CD14-positive monocyte (primary cell): ENCODE data around the gene HIBADH. TPM values are rescaled to one million over a fixed set of nuclear protein-coding genes. Genes with fewer than 3 reads are reported as not detected.

Experiments used
- DNase-seq, 3 donors: peaks; one replicate each; pipeline ENCODE4 v3.0.0-alpha.2; 2011 to 2022
- H2AFZ ChIP-seq: 2 replicates; pipeline ENCODE4 v1.6.0; 2012; ENCODE audit warnings: mild to moderate bottlenecking, low read depth, low read length, inconsistent platforms; ENCODE audit not compliant: insufficient read depth, poor library complexity, severe bottlenecking
- H3K27ac ChIP-seq, 2 donors: 1 replicate in 1 of 2; 2 replicates in 1 of 2; pipeline ENCODE4 v1.5.1; 2012 to 2013; ENCODE audit warnings: low read length in 2 of 2, control low read depth in 1 of 2, inconsistent platforms in 1 of 2, low read depth in 1 of 2, mild to moderate bottlenecking in 1 of 2
- H3K27me3 ChIP-seq, 2 donors: one replicate each; pipeline versions ENCODE4 v1.6.0 to v1.6.1; 2011 to 2013; ENCODE audit warnings: low read length in 2 of 2; ENCODE audit not compliant: control insufficient read depth in 2 of 2, insufficient read depth in 2 of 2
- H3K36me3 ChIP-seq, 2 donors: replicated peaks in 1 of 2; 1 replicate in 1 of 2; 2 replicates in 1 of 2; pipeline versions ENCODE4 v1.5.1 to v1.6.1; 2012 to 2013; ENCODE audit warnings: low read length in 2 of 2, control low read depth in 1 of 2, inconsistent platforms in 1 of 2, mild to moderate bottlenecking in 1 of 2; ENCODE audit not compliant: insufficient read depth in 2 of 2, control insufficient read depth in 1 of 2
- H3K4me1 ChIP-seq, 2 donors: 1 replicate in 1 of 2; 2 replicates in 1 of 2; pipeline versions ENCODE4 v1.5.1 to v1.6.1; 2012 to 2013; ENCODE audit warnings: low read length in 2 of 2, control low read depth in 1 of 2, inconsistent platforms in 1 of 2, mild to moderate bottlenecking in 1 of 2, moderate library complexity in 1 of 2; ENCODE audit not compliant: insufficient read depth in 2 of 2, control insufficient read depth in 1 of 2
- H3K4me2 ChIP-seq: replicated peaks from 2 replicates; pipeline ENCODE3; 2012; ENCODE audit warnings: low read length, moderate library complexity, mild to moderate bottlenecking; ENCODE audit not compliant: poor library complexity, severe bottlenecking; ENCODE audit errors: extremely low read depth
- H3K4me3 ChIP-seq, 3 experiments: fragments of 200-600 bp in 1 of 3; sonication (generic) in 1 of 3; replicated peaks in 1 of 3; 1 replicate in 2 of 3; 2 replicates in 1 of 3; pipeline ENCODE4 v1.5.1; 2011 to 2013; ENCODE audit warnings: low read length in 3 of 3, mild to moderate bottlenecking in 3 of 3, control low read depth in 2 of 3, low read depth in 2 of 3, inconsistent platforms in 1 of 3, moderate library complexity in 1 of 3
- H3K79me2 ChIP-seq: 2 replicates; pipeline ENCODE4 v1.6.0; 2012; ENCODE audit warnings: mild to moderate bottlenecking, control low read depth, inconsistent platforms, low read length, moderate library complexity; ENCODE audit not compliant: insufficient read depth
- H3K9ac ChIP-seq: 2 replicates; pipeline ENCODE4 v1.6.0; 2017; ENCODE audit warnings: low read length, mild to moderate bottlenecking; ENCODE audit not compliant: insufficient read depth, poor library complexity, severe bottlenecking
- H3K9me3 ChIP-seq, 2 donors: replicated peaks in 1 of 2; 1 replicate in 1 of 2; 2 replicates in 1 of 2; pipeline versions ENCODE4 v1.5.1 to v1.6.1; 2012 to 2013; ENCODE audit warnings: low read length in 2 of 2, control low read depth in 1 of 2; ENCODE audit not compliant: control insufficient read depth in 1 of 2, insufficient read depth in 1 of 2
- H4K20me1 ChIP-seq: 2 replicates; pipeline ENCODE4 v1.6.0; 2012; ENCODE audit warnings: mild to moderate bottlenecking, low read length, control low read depth, moderate library complexity; ENCODE audit not compliant: insufficient read depth
- H3K27ac Mint-ChIP-seq, 7 donors: one replicate each; pipeline ENCODE4 v1.8.0; 2020; ENCODE audit warnings: mild to moderate bottlenecking in 7 of 7, mixed read lengths in 7 of 7, moderate library complexity in 6 of 7, inconsistent platforms in 2 of 7
- H3K27me3 Mint-ChIP-seq, 3 donors: one replicate each; pipeline ENCODE4 v1.8.0; 2021 to 2022; ENCODE audit warnings: low read depth in 3 of 3, mild to moderate bottlenecking in 3 of 3, mixed read lengths in 3 of 3, moderate library complexity in 3 of 3, inconsistent platforms in 1 of 3
- H3K36me3 Mint-ChIP-seq, 2 donors: one replicate each; pipeline ENCODE4 v1.8.0; 2020; ENCODE audit warnings: mixed read lengths in 2 of 2, inconsistent platforms in 1 of 2, mild to moderate bottlenecking in 1 of 2
- H3K4me1 Mint-ChIP-seq: one replicate; pipeline ENCODE4 v1.8.0; 2020; ENCODE audit warnings: mild to moderate bottlenecking, mixed read lengths
- H3K4me3 Mint-ChIP-seq, 2 donors: one replicate each; pipeline ENCODE4 v1.8.0; 2020; ENCODE audit warnings: mild to moderate bottlenecking in 2 of 2, mixed read lengths in 2 of 2, moderate library complexity in 1 of 2
- H3K9me3 Mint-ChIP-seq, 7 donors: one replicate each; pipeline ENCODE4 v1.8.0; 2020 to 2022; ENCODE audit warnings: mixed read lengths in 7 of 7, mild to moderate bottlenecking in 6 of 7, moderate library complexity in 6 of 7, inconsistent platforms in 2 of 7
- CTCF ChIP-seq: fragments of 200-600 bp; IDR thresholded peaks from one replicate; pipeline ENCODE4 v1.8.0; 2022; ENCODE audit warnings: antibody characterized with exemption, mild to moderate bottlenecking
- WGBS: methylation state at CpG from one replicate; pipeline ENCODE4 v1.1.5; 2013; ENCODE audit warnings: missing lambda C conversion rate; ENCODE audit not compliant: insufficient coverage; 5-methylcytosine and 5-hydroxymethylcytosine counted together
- intact Hi-C, 2 donors: fragments of 100-400 bp; cut with micrococcal nuclease; formaldehyde crosslinking; loops; one replicate each; pipeline versions ENCODE4 v1.15.0 to v1.15.1; 2023
- polyA plus RNA-seq, 3 donors: library from polyadenylated mRNA; depleted of rRNA in 1 of 3; unstranded in 2 of 3; stranded (reverse) in 1 of 3; fragments of 300-500 nt in 2 of 3; fragments of >200 nt in 1 of 3; fragmentation: Illumina TruSeq in 2 of 3; gene quantifications; 1 replicate in 2 of 3; 2 replicates in 1 of 3; pipeline ENCODE4 v1.2.3, GENCODE V29; 2012 to 2021

The HIBADH gene
- polyA plus RNA-seq, 3 donors: 8.9 to 29.1 (median 26.5) TPM

GRCh38 chr7:27491534-27491933, 171.1 kb downstream of the HIBADH start:
- Mint-ChIP-seq H3K27me3 (peaks cover 7 to 16% (median 16%) of the 10 kb centered on the region in 3 donors), H3K4me1 (no peaks in the 10 kb centered on the region), H3K4me3 (no peak overlapping the region), H3K9me3 (peaks cover 2 to 14% (median 5%) of the 10 kb centered on the region in 7 donors), H3K27ac (no peak overlapping the region), H3K36me3 (no peaks in the 10 kb centered on the region)
- Histone ChIP-seq H3K9ac (no peak overlapping the region), H3K4me1 (no peaks in the 10 kb centered on the region), H2AFZ (no peak overlapping the region), H3K79me2 (no peaks in the 10 kb centered on the region), H3K4me3 (no peak overlapping the region), H3K36me3 (no peaks in the 10 kb centered on the region), H3K27ac (no peak overlapping the region), H3K9me3 (peaks cover 0 to 17% of the 10 kb centered on the region in 2 donors), H3K4me2 (no peak overlapping the region), H4K20me1 (no peaks in the 10 kb centered on the region), H3K27me3 (peaks cover 0 to 3% of the 10 kb centered on the region in 2 donors)
- intact Hi-C loops: no loop called here
- DNase-seq: no peak
- 98% methylated on average over 21 of the region's 21 CpGs for WGBS
- no peak for TF ChIP-seq CTCF

GRCh38 chr7:27487509-27487908, 175.2 kb downstream of the HIBADH start:
- Histone ChIP-seq H3K36me3 (no peaks in the 10 kb centered on the region), H2AFZ (no peak overlapping the region), H3K4me2 (no peak overlapping the region), H4K20me1 (no peaks in the 10 kb centered on the region), H3K9me3 (peaks cover 0 to 16% of the 10 kb centered on the region in 2 donors), H3K27me3 (peaks cover 3 to 4% of the 10 kb centered on the region in 2 donors), H3K79me2 (no peaks in the 10 kb centered on the region), H3K4me3 (no peak overlapping the region), H3K27ac (no peak overlapping the region), H3K4me1 (no peaks in the 10 kb centered on the region), H3K9ac (no peak overlapping the region)
- peaks cover 19 to 24% (median 20%) of the 10 kb centered on the region in 3 donors for H3K27me3 Mint-ChIP-seq
- DNase-seq: no peak
- H3K4me3 Mint-ChIP-seq: no peak overlapping the region
- WGBS: 97% methylated on average over 6 of the region's 8 CpGs
- H3K4me1 Mint-ChIP-seq: no peaks in the 10 kb centered on the region
- H3K27ac Mint-ChIP-seq: no peak overlapping the region
- no peaks in the 10 kb centered on the region for H3K36me3 Mint-ChIP-seq
- intact Hi-C loops: no loop called here
- no peak for TF ChIP-seq CTCF
- peaks cover 2 to 9% (median 4%) of the 10 kb centered on the region in 7 donors for H3K9me3 Mint-ChIP-seq
